Measurements from ENCODE around the gene RORC.

DNA sequence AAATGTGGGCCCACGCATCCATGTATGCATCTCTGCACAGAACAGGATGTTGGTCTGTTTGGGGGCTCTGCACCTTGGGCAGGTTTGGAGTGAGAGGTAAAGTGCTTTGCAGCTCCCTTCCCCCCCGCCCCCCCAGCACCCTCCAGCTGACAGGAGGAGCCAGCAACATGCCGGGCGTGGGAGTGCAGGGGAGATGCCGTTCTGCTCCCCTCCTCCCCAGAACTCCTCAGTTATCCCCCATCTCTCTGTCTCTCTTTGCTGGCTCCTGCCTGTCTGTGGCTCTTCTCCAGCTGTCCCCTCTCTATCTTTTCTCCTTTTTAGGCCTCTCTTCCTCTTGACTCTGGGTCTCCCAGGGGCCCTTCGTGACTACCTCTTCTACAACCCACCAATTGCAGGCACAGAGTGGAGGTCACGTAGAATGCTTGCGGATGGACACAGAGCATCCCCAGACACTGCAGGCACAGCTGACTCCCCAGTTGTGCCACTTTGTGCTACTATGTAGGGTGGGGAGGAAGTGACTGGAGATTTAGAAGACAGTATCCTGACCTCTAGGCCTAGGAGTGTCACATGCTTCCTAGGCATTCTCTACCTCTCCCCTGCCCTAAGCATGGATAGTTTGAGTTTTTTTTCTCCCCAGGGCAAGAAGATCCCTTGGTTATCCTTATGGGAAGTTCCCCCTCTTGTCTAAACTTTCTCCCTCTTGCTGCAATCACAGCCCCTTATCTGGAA lies 1.7 kb upstream of the RORC start:
- TF ChIP-seq, protein P1, sequence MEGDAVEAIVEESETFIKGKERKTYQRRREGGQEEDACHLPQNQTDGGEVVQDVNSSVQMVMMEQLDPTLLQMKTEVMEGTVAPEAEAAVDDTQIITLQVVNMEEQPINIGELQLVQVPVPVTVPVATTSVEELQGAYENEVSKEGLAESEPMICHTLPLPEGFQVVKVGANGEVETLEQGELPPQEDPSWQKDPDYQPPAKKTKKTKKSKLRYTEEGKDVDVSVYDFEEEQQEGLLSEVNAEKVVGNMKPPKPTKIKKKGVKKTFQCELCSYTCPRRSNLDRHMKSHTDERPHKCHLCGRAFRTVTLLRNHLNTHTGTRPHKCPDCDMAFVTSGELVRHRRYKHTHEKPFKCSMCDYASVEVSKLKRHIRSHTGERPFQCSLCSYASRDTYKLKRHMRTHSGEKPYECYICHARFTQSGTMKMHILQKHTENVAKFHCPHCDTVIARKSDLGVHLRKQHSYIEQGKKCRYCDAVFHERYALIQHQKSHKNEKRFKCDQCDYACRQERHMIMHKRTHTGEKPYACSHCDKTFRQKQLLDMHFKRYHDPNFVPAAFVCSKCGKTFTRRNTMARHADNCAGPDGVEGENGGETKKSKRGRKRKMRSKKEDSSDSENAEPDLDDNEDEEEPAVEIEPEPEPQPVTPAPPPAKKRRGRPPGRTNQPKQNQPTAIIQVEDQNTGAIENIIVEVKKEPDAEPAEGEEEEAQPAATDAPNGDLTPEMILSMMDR (IDR thresholded peaks at IDR 0.05): no peak
- no peak for TF ChIP-seq EP300 (IDR thresholded peaks at IDR 0.05)
- no peak for TF ChIP-seq POLR2A (IDR thresholded peaks at IDR 0.05)
